ENCODE measurements around the gene GULP1.

DNA sequence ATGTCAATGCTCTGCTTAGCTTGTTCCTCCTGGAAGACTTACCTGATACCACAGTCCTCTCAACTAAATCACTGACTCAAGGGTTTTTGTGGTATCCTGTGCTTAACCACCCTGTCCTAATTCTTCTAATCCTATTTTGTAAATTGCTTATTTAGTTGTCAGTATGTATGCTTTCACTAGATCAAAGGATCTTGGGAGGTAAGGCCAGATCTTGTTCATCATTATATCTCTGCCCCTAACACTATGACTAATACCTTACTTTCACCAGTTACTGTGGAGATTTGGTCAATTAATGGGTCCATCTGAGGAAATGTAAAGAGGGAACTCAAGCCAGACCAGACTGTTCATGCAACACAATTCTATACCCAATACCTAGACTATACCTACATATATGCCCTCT, 203.2 kb downstream of the GULP1 start:
- TF ChIP-seq, protein P1, sequence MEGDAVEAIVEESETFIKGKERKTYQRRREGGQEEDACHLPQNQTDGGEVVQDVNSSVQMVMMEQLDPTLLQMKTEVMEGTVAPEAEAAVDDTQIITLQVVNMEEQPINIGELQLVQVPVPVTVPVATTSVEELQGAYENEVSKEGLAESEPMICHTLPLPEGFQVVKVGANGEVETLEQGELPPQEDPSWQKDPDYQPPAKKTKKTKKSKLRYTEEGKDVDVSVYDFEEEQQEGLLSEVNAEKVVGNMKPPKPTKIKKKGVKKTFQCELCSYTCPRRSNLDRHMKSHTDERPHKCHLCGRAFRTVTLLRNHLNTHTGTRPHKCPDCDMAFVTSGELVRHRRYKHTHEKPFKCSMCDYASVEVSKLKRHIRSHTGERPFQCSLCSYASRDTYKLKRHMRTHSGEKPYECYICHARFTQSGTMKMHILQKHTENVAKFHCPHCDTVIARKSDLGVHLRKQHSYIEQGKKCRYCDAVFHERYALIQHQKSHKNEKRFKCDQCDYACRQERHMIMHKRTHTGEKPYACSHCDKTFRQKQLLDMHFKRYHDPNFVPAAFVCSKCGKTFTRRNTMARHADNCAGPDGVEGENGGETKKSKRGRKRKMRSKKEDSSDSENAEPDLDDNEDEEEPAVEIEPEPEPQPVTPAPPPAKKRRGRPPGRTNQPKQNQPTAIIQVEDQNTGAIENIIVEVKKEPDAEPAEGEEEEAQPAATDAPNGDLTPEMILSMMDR (IDR thresholded peaks at IDR 0.05; ENCODE audit: insufficient read depth, low read length): no peak
- TF ChIP-seq POLR2AphosphoS5 (IDR thresholded peaks at IDR 0.05; ENCODE audit: low read depth): no peak
- TF ChIP-seq, protein P2, sequence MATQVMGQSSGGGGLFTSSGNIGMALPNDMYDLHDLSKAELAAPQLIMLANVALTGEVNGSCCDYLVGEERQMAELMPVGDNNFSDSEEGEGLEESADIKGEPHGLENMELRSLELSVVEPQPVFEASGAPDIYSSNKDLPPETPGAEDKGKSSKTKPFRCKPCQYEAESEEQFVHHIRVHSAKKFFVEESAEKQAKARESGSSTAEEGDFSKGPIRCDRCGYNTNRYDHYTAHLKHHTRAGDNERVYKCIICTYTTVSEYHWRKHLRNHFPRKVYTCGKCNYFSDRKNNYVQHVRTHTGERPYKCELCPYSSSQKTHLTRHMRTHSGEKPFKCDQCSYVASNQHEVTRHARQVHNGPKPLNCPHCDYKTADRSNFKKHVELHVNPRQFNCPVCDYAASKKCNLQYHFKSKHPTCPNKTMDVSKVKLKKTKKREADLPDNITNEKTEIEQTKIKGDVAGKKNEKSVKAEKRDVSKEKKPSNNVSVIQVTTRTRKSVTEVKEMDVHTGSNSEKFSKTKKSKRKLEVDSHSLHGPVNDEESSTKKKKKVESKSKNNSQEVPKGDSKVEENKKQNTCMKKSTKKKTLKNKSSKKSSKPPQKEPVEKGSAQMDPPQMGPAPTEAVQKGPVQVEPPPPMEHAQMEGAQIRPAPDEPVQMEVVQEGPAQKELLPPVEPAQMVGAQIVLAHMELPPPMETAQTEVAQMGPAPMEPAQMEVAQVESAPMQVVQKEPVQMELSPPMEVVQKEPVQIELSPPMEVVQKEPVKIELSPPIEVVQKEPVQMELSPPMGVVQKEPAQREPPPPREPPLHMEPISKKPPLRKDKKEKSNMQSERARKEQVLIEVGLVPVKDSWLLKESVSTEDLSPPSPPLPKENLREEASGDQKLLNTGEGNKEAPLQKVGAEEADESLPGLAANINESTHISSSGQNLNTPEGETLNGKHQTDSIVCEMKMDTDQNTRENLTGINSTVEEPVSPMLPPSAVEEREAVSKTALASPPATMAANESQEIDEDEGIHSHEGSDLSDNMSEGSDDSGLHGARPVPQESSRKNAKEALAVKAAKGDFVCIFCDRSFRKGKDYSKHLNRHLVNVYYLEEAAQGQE (IDR thresholded peaks at IDR 0.05; ENCODE audit: insufficient replicate concordance, low read depth): no peak
- no peak for TF ChIP-seq GABPA (IDR thresholded peaks at IDR 0.05; ENCODE audit: low read depth)
